OCI-LY1 (cell line): ENCODE data around the gene PRRX1.

Experiments
- H2AFZ ChIP-seq: fragments of 200-600 bp; sonication (generic), shearing (Covaris generic); 2 replicates; pipeline ENCODE4 v1.6.0; 2014; ENCODE audit warnings: antibody characterized with exemption, mild to moderate bottlenecking, low read length
- H3F3A ChIP-seq: fragments of 200-600 bp; sonication (generic), shearing (Covaris generic); 2 replicates; pipeline ENCODE4 v1.6.0; 2014; ENCODE audit warnings: mild to moderate bottlenecking, antibody characterized with exemption, low read length, moderate library complexity; ENCODE audit not compliant: insufficient read depth
- H3K27ac ChIP-seq: fragments of 200-600 bp; sonication (generic); 2 replicates; pipeline ENCODE4 v1.5.1; 2014; ENCODE audit warnings: low read length, mixed run types, mild to moderate bottlenecking, low read depth; ENCODE audit not compliant: poor library complexity, severe bottlenecking
- H3K27me3 ChIP-seq: fragments of 200-600 bp; sonication (generic); 2 replicates; pipeline ENCODE4 v1.6.0; 2014; ENCODE audit warnings: antibody characterized with exemption, mild to moderate bottlenecking, low read length, moderate library complexity; ENCODE audit not compliant: insufficient read depth
- H3K36me3 ChIP-seq: fragments of 200-600 bp; sonication (generic); 2 replicates; pipeline ENCODE4 v1.6.1; 2014; ENCODE audit warnings: mild to moderate bottlenecking, antibody characterized with exemption, low read length, moderate library complexity, mixed read lengths; ENCODE audit not compliant: insufficient read depth
- H3K4me1 ChIP-seq: fragments of 200-600 bp; sonication (generic); 2 replicates; pipeline ENCODE4 v1.5.1; 2014; ENCODE audit warnings: mild to moderate bottlenecking, low read length, moderate library complexity; ENCODE audit not compliant: insufficient read depth, severe bottlenecking
- H3K4me2 ChIP-seq: fragments of 200-600 bp; sonication (generic), shearing (Covaris generic); 2 replicates; pipeline ENCODE4 v1.6.1; 2014; ENCODE audit warnings: low read length
- H3K4me3 ChIP-seq: fragments of 200-600 bp; sonication (generic); 2 replicates; pipeline ENCODE4 v1.5.1; 2014; ENCODE audit warnings: low read length, low read depth, mild to moderate bottlenecking, mixed read lengths; ENCODE audit not compliant: poor library complexity, severe bottlenecking
- H3K79me2 ChIP-seq: fragments of 200-600 bp; shearing (Covaris generic); 2 replicates; pipeline ENCODE4 v1.6.1; 2016; ENCODE audit warnings: mixed run types, low read length, mixed read lengths; ENCODE audit not compliant: insufficient read depth
- H3K9ac ChIP-seq: fragments of 200-600 bp; sonication (generic), shearing (Covaris generic); 2 replicates; pipeline ENCODE4 v1.6.1; 2014; ENCODE audit warnings: mild to moderate bottlenecking, low read length, mixed read lengths
- H3K9me2 ChIP-seq: fragments of 200-600 bp; sonication (generic), shearing (Covaris generic); 2 replicates; pipeline ENCODE4 v1.6.1; 2014; ENCODE audit warnings: low read depth, mild to moderate bottlenecking, low read length, mixed read lengths
- H3K9me3 ChIP-seq: fragments of 200-600 bp; shearing (Covaris generic); 2 replicates; pipeline ENCODE4 v1.6.1; 2014; ENCODE audit warnings: low read length, mixed read lengths
- H4K20me1 ChIP-seq: fragments of 200-600 bp; sonication (generic), shearing (Covaris generic); 2 replicates; pipeline ENCODE4 v1.6.0; 2016; ENCODE audit warnings: mild to moderate bottlenecking, low read length; ENCODE audit not compliant: insufficient read depth
- CTCF ChIP-seq: fragments of 200-600 bp; sonication (generic), shearing (Covaris generic); IDR thresholded peaks from 2 replicates; pipeline ENCODE4 v1.5.1; 2017; ENCODE audit warnings: mild to moderate bottlenecking, antibody characterized with exemption, low read length, moderate library complexity, mixed read lengths
- EZH2 ChIP-seq: fragments of 200-600 bp; sonication (generic), shearing (Covaris generic); IDR thresholded peaks from 2 replicates; pipeline ENCODE4 v1.8.0; 2017; ENCODE audit warnings: borderline replicate concordance, mixed run types, mild to moderate bottlenecking, antibody characterized with exemption, low read length, moderate library complexity, mixed read lengths

Gene PRRX1

GRCh38 chr1:170699696-170700095, 35.8 kb downstream of the PRRX1 start:
- Histone ChIP-seq H3K9me2 (no peaks in the 10 kb centered on the region), H3K4me1 (no peaks in the 10 kb centered on the region), H4K20me1 (no peaks in the 10 kb centered on the region), H3K4me3 (no peak overlapping the region), H3F3A (no peaks in the 10 kb centered on the region), H3K27ac (no peak overlapping the region), H3K9me3 (no peaks in the 10 kb centered on the region), H3K36me3 (no peaks in the 10 kb centered on the region), H3K27me3 (no peaks in the 10 kb centered on the region), H2AFZ (no peak overlapping the region), H3K4me2 (no peak overlapping the region), H3K9ac (no peak overlapping the region), H3K79me2 (no peaks in the 10 kb centered on the region)
- TF ChIP-seq EZH2: no peak
- no peak for TF ChIP-seq CTCF

GRCh38 chr1:170700842-170701615, 37.1 kb downstream of the PRRX1 start:
- no peak overlapping the region for H3K4me3 ChIP-seq
- H3K27me3 ChIP-seq: no peaks in the 10 kb centered on the region
- no peak overlapping the region for H2AFZ ChIP-seq
- no peaks in the 10 kb centered on the region for H3K4me1 ChIP-seq
- H3K79me2 ChIP-seq: no peaks in the 10 kb centered on the region
- no peaks in the 10 kb centered on the region for H3K9me3 ChIP-seq
- no peak overlapping the region for H3K27ac ChIP-seq
- H3K36me3 ChIP-seq: no peaks in the 10 kb centered on the region
- no peaks in the 10 kb centered on the region for H3K9me2 ChIP-seq
- TF ChIP-seq CTCF (no peak), EZH2 (no peak)
- H4K20me1 ChIP-seq: no peaks in the 10 kb centered on the region
- no peak overlapping the region for H3K4me2 ChIP-seq
- H3F3A ChIP-seq: no peaks in the 10 kb centered on the region
- no peak overlapping the region for H3K9ac ChIP-seq

- TF ChIP-seq CTCF: no peak
- no peak for TF ChIP-seq EZH2
- no peak overlapping the region for H3K4me3 ChIP-seq
- no peaks in the 10 kb centered on the region for H3K9me3 ChIP-seq
- H3K9ac ChIP-seq: no peak overlapping the region
- no peaks in the 10 kb centered on the region for H3K79me2 ChIP-seq
- H3K27ac ChIP-seq: no peak overlapping the region
- no peaks in the 10 kb centered on the region for H4K20me1 ChIP-seq
- no peaks in the 10 kb centered on the region for H3K9me2 ChIP-seq
- H3K36me3 ChIP-seq: no peaks in the 10 kb centered on the region
- no peak overlapping the region for H2AFZ ChIP-seq
- no peaks in the 10 kb centered on the region for H3F3A ChIP-seq
- no peak overlapping the region for H3K4me2 ChIP-seq
- no peaks in the 10 kb centered on the region for H3K27me3 ChIP-seq
- no peaks in the 10 kb centered on the region for H3K4me1 ChIP-seq
Observed at GRCh38 chr1:170701962-170702361, 38.0 kb downstream of the PRRX1 start.
